Tibial artery (tissue), 4 donors: ENCODE results near the gene ARFGAP1.

Experiments used
- DNase-seq, 2 donors: peaks; one replicate each; pipeline ENCODE4 v3.0.0-alpha.2; 2019
- H3K27ac ChIP-seq, 2 donors: fragments of 200-600 bp; sonication (generic) in 1 of 2; 1 replicate in 1 of 2; 2 replicates in 1 of 2; pipeline ENCODE4 v1.5.1; 2018 to 2019; ENCODE audit warnings: mild to moderate bottlenecking in 1 of 2
- H3K27me3 ChIP-seq, 2 donors: fragments of 200-600 bp; sonication (generic) in 1 of 2; one replicate each; pipeline versions ENCODE4 v1.5.1 to v1.6.0; 2016 to 2019
- H3K36me3 ChIP-seq, 3 donors: fragments of 200-600 bp; sonication (generic) in 2 of 3; one replicate each; pipeline ENCODE4 v1.5.1; 2016 to 2019; ENCODE audit warnings: mild to moderate bottlenecking in 2 of 3
- H3K4me1 ChIP-seq, 4 donors: fragments of 200-600 bp; sonication (generic) in 2 of 4; 1 replicate in 3 of 4; 2 replicates in 1 of 4; pipeline ENCODE4 v1.5.1; 2016 to 2019
- H3K4me3 ChIP-seq, 2 donors: fragments of 200-600 bp; sonication (generic) in 1 of 2; 1 replicate in 1 of 2; 2 replicates in 1 of 2; pipeline ENCODE4 v1.5.1; 2018 to 2019; ENCODE audit warnings: mild to moderate bottlenecking in 2 of 2
- H3K9me3 ChIP-seq, 3 donors: fragments of 200-600 bp; sonication (generic) in 1 of 3; one replicate each; pipeline ENCODE4 v1.5.1; 2016 to 2019
- CTCF ChIP-seq, 2 experiments: fragments of 200-600 bp in 1 of 2; fragments of 450-650 bp in 1 of 2; IDR thresholded peaks; one replicate each; pipeline ENCODE4 v1.5.1; 2017 to 2019; ENCODE audit warnings: antibody characterized with exemption in 2 of 2, mild to moderate bottlenecking in 1 of 2, moderate library complexity in 1 of 2
- intact Hi-C: fragments of 100-400 bp; cut with DNase I; formaldehyde crosslinking; loops from one replicate; pipeline ENCODE4 v1.15.0; 2023; ENCODE audit warnings: low total_unique reads

The ARFGAP1 gene

GRCh38 chr20:63226042-63226943 lies 46.3 kb upstream of the ARFGAP1 start:
- H3K36me3 ChIP-seq: no peaks in the 10 kb centered on the region
- peaks cover 0 to 12% (median 1%) of the 10 kb centered on the region in 4 donors for H3K4me1 ChIP-seq
- DNase-seq: no peak
- H3K27me3 ChIP-seq: peaks cover 0 to 65% of the 10 kb centered on the region in 2 donors
- no peak overlapping the region for H3K27ac ChIP-seq
- intact Hi-C loops: no loop called here
- no peak overlapping the region for H3K4me3 ChIP-seq
- no peaks in the 10 kb centered on the region for H3K9me3 ChIP-seq
- no peak for TF ChIP-seq CTCF (IDR thresholded peaks at IDR 0.05)

- Histone ChIP-seq H3K4me1 (peaks cover 0 to 12% (median 1%) of the 10 kb centered on the region in 4 donors), H3K4me3 (no peak overlapping the region), H3K9me3 (no peaks in the 10 kb centered on the region), H3K27me3 (peaks cover 0 to 63% of the 10 kb centered on the region in 2 donors), H3K36me3 (no peaks in the 10 kb centered on the region), H3K27ac (no peak overlapping the region)
- intact Hi-C loops: no loop called here
- no peak for DNase-seq
- TF ChIP-seq CTCF (IDR thresholded peaks at IDR 0.05): no peak
These were observed 45.4 kb upstream of the ARFGAP1 start for GRCh38 chr20:63227260-63227659.

GRCh38 chr20:63228806-63229205 lies 43.8 kb upstream of the ARFGAP1 start:
- no peaks in the 10 kb centered on the region for H3K9me3 ChIP-seq
- peaks cover 0 to 12% (median 1%) of the 10 kb centered on the region in 4 donors for H3K4me1 ChIP-seq
- no peak for DNase-seq
- no peak overlapping the region for H3K27ac ChIP-seq
- no peak for TF ChIP-seq CTCF (IDR thresholded peaks at IDR 0.05)
- no peaks in the 10 kb centered on the region for H3K36me3 ChIP-seq
- peaks cover 0 to 68% of the 10 kb centered on the region in 2 donors for H3K27me3 ChIP-seq
- intact Hi-C loops: no loop called here
- H3K4me3 ChIP-seq: no peak overlapping the region

- peak in 1 of 2 donors; percentile 47 for DNase-seq
- peaks cover 0 to 89% of the 10 kb centered on the region in 2 donors for H3K27me3 ChIP-seq
- peaks cover 0 to 6% (median 1%) of the 10 kb centered on the region in 4 donors for H3K4me1 ChIP-seq
- H3K36me3 ChIP-seq: no peaks in the 10 kb centered on the region
- intact Hi-C loops: no loop called here
- peak; percentile 35 to 42 for TF ChIP-seq CTCF (IDR thresholded peaks at IDR 0.05)
- no peak overlapping the region for H3K4me3 ChIP-seq
- H3K9me3 ChIP-seq: no peaks in the 10 kb centered on the region
- no peak overlapping the region for H3K27ac ChIP-seq
These were observed 41.8 kb upstream of the ARFGAP1 start for GRCh38 chr20:63230800-63231268.

GRCh38 chr20:63232235-63233060 lies 40.2 kb upstream of the ARFGAP1 start:
- Histone ChIP-seq H3K36me3 (no peaks in the 10 kb centered on the region), H3K27ac (no peak overlapping the region), H3K27me3 (peaks cover 0 to 92% of the 10 kb centered on the region in 2 donors), H3K9me3 (no peaks in the 10 kb centered on the region), H3K4me3 (no peak overlapping the region), H3K4me1 (peaks cover 0 to 6% (median 1%) of the 10 kb centered on the region in 4 donors)
- no peak for DNase-seq
- intact Hi-C loops: no loop called here
- no peak for TF ChIP-seq CTCF (IDR thresholded peaks at IDR 0.05)
